ENCODE measurements around the gene NOXA1.

DNA sequence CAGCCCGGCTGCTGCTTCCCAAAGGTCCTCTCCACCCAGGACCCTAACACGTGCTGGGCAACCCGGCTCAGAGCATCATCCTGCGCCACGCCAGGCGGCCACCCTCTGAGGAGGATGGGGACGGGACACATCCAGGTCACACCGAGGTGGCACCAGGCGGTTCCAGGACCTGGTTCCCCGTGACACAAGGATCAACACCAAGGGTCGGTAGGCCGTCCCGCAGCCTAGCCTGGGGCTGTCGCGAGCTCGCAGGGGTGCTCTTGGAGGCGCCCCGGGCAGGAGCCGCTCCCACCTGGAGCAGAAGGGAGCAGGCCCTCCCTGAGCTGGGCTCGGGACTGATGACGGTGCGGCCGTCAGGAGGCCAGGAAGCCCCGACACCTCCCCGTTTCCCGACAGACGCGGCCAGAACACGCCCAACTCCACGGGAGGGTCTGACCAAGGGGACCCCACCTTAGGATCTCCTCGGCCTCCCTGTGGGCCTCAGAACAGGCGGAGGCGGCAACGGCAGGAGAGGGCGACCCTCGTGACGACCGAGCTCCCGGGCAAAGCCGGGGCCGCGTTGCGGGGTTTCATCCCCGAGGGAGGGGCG, 6.5 kb upstream of the NOXA1 start:
- no peak for TF ChIP-seq POLR2A (IDR thresholded peaks at IDR 0.05)
- TF ChIP-seq CTCF (IDR thresholded peaks at IDR 0.05) = no peak
